Thymus (tissue), 11 donors: ENCODE results near the gene ARMC2. TPM values are rescaled to one million over a fixed set of nuclear protein-coding genes. Genes with fewer than 3 reads are reported as not detected.
A peak's percentile ranks its signal among the peaks of the same experiment; 100 is the strongest.
"Not testable (repeated sequence)": the region's sequence is repeated elsewhere in the genome, so short reads cannot be mapped to it uniquely, and the experiment has no call there.

ENCODE experiments used
- DNase-seq, 9 donors: peaks; one replicate each; pipeline ENCODE4 v3.0.0-alpha.2; 2013; ENCODE audit warnings: low spot score in 9 of 9, low read depth in 6 of 9, missing footprints in 1 of 9
- H3K27ac ChIP-seq, 2 donors: one replicate each; pipeline ENCODE4 v1.5.1; 2013; ENCODE audit warnings: control low read depth in 1 of 2, low read depth in 1 of 2, low read length in 1 of 2, mild to moderate bottlenecking in 1 of 2, moderate library complexity in 1 of 2
- H3K27me3 ChIP-seq, 2 donors: one replicate each; pipeline ENCODE4 v1.5.1; 2013; ENCODE audit warnings: low read length in 1 of 2; ENCODE audit not compliant: control insufficient read depth in 2 of 2, insufficient read depth in 1 of 2
- H3K36me3 ChIP-seq, 2 donors: one replicate each; pipeline ENCODE4 v1.5.1; 2013; ENCODE audit warnings: low read length in 1 of 2, mild to moderate bottlenecking in 1 of 2, moderate library complexity in 1 of 2; ENCODE audit not compliant: control insufficient read depth in 2 of 2, insufficient read depth in 2 of 2
- H3K4me1 ChIP-seq, 2 donors: one replicate each; pipeline ENCODE4 v1.5.1; 2013; ENCODE audit warnings: low read length in 2 of 2; ENCODE audit not compliant: control insufficient read depth in 2 of 2, insufficient read depth in 2 of 2
- H3K4me3 ChIP-seq, 2 donors: one replicate each; pipeline ENCODE4 v1.5.1; 2013; ENCODE audit warnings: low read length in 2 of 2, control low read depth in 1 of 2, mild to moderate bottlenecking in 1 of 2
- H3K9me3 ChIP-seq, 2 donors: one replicate each; pipeline ENCODE4 v1.5.1; 2013; ENCODE audit warnings: low read length in 1 of 2, mild to moderate bottlenecking in 1 of 2; ENCODE audit not compliant: control insufficient read depth in 2 of 2, insufficient read depth in 1 of 2
- WGBS: extraction: QIAGEN DNeasy Blood & Tissue Kit; methylation state at CpG from one replicate; pipeline ENCODE4 v1.1.7; 2013; 5-methylcytosine and 5-hydroxymethylcytosine counted together
- polyA plus RNA-seq: library from polyadenylated mRNA; stranded (reverse); fragments of 200-250 nt; gene quantifications from one replicate; pipeline ENCODE4 v1.2.3, GENCODE V29; 2013
- total RNA-seq: library from RNA; stranded (reverse); fragments of 120-200 nt; gene quantifications from one replicate; pipeline ENCODE4 v1.2.4, GENCODE V29; 2013
- donor health status: healthy.

Gene ARMC2
- total and polyA plus RNA-seq, 2 donors = 1.8 to 1.9 TPM

DNA sequence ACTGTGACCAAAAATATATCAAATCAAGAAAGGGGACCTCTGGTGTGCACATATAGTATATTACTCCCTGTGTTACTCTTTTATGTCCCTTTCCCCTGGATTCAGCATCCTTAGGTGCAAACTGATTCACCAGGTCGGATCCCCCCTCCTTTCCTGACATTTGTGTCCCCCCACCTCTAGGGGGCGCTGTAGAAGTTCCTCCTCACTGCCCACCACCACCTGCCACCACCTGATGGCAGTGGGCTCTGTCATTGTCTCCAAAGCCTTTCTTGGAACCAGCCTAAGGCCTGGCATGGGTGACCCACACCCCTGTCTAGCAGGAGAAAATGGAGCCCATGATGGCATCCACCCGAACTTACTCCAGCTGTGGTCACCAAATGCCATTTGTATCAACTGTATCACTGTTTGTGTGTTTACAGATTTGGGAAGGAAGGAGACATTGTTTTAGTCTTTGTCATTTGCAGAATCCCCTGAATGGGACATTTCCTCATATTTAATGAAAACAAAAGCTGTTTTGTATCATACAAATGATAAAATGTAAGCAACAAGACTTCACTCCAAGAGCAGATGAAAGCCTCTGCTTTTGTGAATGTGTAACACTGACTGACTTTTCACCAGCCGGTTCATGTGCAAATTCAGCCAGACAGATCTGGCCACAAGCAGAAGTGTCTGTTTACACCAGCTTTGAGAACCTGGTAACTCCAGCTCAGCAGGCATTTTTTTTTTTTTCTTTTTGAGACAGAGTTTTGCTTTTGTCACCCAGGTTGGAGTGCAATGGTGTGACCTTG, 66.2 kb downstream of the ARMC2 start:
- 81% methylated on average over 4 of the region's 4 CpGs for WGBS
- DNase-seq = peak in 1 of 9 donors; percentile 36

DNA sequence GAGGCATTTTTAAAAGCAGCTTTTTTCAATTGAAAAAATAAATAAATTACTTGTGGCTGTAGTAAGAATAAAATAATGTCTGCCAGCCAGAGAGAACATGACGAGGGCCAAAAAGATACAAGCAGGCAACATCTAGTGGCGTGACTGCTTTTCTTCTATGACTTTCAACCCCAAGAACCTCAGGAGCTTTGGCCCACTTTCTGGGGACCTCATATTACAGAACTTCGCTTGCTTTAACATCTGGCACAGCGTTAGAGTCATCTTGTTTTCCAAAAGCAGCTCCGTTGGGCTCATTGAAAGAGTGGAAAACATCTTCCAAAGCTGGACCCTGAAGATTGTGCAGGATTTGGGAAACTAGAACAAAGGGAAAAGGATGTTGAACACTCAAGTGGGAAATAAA, 67.0 kb downstream of the ARMC2 start:
- Histone ChIP-seq H3K36me3 (no peaks in the 10 kb centered on the region), H3K27ac (no peak overlapping the region), H3K27me3 (no peaks in the 10 kb centered on the region), H3K4me1 (no peaks in the 10 kb centered on the region), H3K9me3 (peaks cover 0 to 5% of the 10 kb centered on the region in 2 donors), H3K4me3 (no peak overlapping the region)
- no peak for DNase-seq
- WGBS = 97% methylated on average over 5 of the region's 5 CpGs

More for the DNA sequence above, 66.2 kb downstream of the ARMC2 start:
- H3K27ac ChIP-seq = no peak overlapping the region
- H3K4me3 ChIP-seq = no peak overlapping the region
- peaks cover 0 to 5% of the 10 kb centered on the region in 2 donors for H3K9me3 ChIP-seq
- H3K4me1 ChIP-seq = no peaks in the 10 kb centered on the region
- no peaks in the 10 kb centered on the region for H3K36me3 ChIP-seq
- no peaks in the 10 kb centered on the region for H3K27me3 ChIP-seq

DNA sequence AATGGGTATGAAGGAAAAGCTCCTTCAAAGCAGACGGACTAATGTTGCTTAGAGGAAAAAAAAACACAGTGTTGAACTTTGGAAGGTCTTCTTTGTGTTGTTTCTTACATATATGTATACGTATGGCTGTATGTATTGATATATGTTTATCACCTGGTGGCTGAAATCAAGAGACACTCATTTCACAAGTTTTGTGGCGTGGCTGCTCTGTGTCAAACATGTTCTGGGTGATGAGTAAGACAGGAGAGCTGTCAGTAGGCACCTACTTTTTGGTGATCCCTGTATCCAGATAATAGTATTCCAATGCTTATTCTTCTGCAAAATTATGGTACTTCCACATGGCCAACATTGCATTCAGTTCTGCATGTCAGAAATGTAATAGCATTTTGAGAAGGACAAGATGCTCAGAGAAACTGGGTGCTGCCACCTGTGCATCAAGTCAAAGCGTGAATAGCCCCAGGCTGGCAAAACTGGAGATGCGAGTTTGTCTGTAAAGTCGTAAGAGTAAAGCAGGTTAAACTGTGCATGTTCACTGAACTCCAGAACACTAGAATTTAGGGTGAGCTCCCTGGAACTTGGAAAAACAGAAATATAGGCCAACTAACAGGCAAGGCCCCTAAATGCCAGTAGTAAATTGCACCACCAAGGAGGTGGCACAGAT, 67.9 kb downstream of the ARMC2 start:
- no peak for DNase-seq
- H3K27ac ChIP-seq = no peak overlapping the region
- no peaks in the 10 kb centered on the region for H3K27me3 ChIP-seq
- WGBS = 97% methylated on average over 6 of the region's 6 CpGs
- no peak overlapping the region for H3K4me3 ChIP-seq
- no peaks in the 10 kb centered on the region for H3K4me1 ChIP-seq
- H3K36me3 ChIP-seq = no peaks in the 10 kb centered on the region
- H3K9me3 ChIP-seq = peaks cover 0 to 5% of the 10 kb centered on the region in 2 donors

DNA sequence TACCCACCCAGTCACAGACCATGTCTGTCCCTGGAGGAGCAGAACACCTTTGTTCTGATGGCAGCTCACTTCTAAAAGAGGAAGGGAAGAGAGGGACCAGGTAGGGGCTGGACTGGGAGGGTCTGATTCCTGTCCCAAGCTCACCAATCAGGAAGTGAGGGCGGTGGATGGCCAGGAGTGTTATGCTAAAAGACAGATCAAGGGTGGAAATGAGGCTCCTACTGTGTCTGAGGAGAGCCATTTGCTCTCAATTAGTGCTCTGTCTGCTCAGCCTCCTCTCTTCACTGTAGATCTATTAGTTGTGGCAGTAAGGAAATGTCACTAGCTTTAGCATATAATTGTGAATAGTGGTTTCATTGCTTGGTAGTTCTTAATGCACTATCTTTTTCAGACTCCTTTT, 72.5 kb downstream of the ARMC2 start:
- H3K4me1 ChIP-seq = peaks cover 0 to 9% of the 10 kb centered on the region in 2 donors
- no peak overlapping the region for H3K4me3 ChIP-seq
- no peak for DNase-seq
- peaks cover 0 to 3% of the 10 kb centered on the region in 2 donors for H3K9me3 ChIP-seq
- no peak overlapping the region for H3K27ac ChIP-seq
- no peaks in the 10 kb centered on the region for H3K27me3 ChIP-seq
- WGBS = 84% methylated on average over 1 of the region's 1 CpG
- H3K36me3 ChIP-seq = no peaks in the 10 kb centered on the region

DNA sequence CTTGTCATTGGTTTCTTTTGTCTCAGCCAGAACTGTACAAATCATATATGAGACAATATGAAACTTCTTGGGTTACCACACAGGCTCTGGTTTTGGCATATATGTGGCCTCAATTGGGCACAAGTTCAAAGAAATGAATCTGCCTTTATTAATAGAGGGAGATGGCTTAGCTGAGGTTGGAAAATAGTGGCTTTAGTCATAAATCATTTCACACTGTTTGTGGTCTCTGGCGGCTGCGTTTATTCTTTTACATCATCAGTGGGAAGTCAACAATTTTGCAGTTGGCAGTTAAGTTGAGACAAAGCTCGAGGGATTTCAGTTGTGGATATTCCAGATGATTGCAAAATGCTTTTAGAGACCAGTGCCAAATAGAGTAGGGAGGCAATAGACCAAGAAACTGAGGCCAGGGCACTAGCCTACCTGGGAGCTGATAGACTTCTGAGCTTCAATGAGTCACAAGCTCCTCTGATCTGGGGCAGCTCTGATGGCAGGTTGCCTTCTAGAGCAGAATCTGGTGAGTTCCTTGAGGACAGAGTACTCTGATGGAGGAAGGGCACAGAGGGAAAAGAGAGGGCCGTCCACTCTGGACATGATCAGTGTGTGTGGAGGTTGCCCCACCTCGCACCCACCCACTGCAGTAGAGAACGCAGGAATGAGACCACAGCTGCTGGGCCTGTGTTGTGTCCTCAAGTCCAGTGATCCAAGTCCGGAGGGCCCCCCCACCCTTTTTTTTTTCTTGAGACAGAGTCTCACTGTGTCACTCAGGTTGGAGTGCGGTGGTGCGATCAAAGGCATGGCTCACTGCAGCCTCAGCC, 73.5 kb downstream of the ARMC2 start:
- H3K4me3 ChIP-seq = no peak overlapping the region
- peaks cover 0 to 9% of the 10 kb centered on the region in 2 donors for H3K4me1 ChIP-seq
- H3K27ac ChIP-seq = no peak overlapping the region
- peak in 1 of 9 donors; percentile 16 for DNase-seq
- WGBS = 79% methylated on average over 9 of the region's 9 CpGs
- no peaks in the 10 kb centered on the region for H3K27me3 ChIP-seq
- no peaks in the 10 kb centered on the region for H3K36me3 ChIP-seq
- peaks cover 0 to 3% of the 10 kb centered on the region in 2 donors for H3K9me3 ChIP-seq

DNA sequence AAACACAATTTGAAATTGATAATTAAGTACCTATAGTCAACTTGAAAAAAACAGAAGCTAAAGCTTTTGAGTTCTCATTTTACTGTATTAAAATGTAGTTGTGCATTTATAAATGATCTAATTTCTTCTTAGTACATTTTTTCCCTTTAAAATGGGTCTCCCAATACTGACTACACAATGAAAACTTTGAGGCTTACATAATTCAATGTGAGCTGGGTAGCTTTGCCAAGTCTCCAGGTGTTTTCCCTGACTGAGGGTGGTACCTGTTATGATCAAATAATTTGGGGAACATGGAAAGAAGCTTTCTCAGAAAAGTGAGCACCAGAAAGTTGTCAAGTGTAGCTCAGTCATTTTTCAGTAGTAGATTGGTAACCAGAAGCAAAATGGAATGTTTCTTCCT, 74.3 kb downstream of the ARMC2 start:
- peaks cover 0 to 9% of the 10 kb centered on the region in 2 donors for H3K4me1 ChIP-seq
- H3K9me3 ChIP-seq = peaks cover 0 to 3% of the 10 kb centered on the region in 2 donors
- no peak overlapping the region for H3K27ac ChIP-seq
- H3K4me3 ChIP-seq = no peak overlapping the region
- H3K36me3 ChIP-seq = no peaks in the 10 kb centered on the region
- no peak for DNase-seq
- H3K27me3 ChIP-seq = no peaks in the 10 kb centered on the region

DNA sequence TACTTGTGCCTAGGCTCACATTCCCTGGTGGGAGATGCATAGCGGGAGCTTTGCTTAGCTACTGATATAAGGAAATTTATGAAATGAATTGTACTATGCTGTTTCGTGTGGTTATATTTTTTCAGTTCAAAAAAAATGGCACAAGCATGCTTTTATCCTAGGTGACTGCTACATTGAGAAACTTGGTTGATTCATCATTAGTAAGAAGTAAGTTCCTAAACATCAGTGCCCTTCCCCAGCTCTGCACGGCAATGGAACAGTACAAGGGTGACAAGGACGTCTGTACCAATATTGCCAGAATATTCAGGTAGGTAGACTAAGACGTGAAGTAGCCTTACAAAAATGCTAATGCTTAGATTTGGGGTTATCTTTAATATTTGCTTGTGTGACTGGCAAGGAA, 79.7 kb downstream of the ARMC2 start:
- Histone ChIP-seq H3K27ac (no peak overlapping the region), H3K27me3 (no peaks in the 10 kb centered on the region), H3K4me1 (peaks cover 0 to 6% of the 10 kb centered on the region in 2 donors), H3K4me3 (no peak overlapping the region), H3K9me3 (peaks cover 0 to 3% of the 10 kb centered on the region in 2 donors), H3K36me3 (no peaks in the 10 kb centered on the region)
- no peak for DNase-seq
- WGBS = 97% methylated on average over 5 of the region's 5 CpGs

DNA sequence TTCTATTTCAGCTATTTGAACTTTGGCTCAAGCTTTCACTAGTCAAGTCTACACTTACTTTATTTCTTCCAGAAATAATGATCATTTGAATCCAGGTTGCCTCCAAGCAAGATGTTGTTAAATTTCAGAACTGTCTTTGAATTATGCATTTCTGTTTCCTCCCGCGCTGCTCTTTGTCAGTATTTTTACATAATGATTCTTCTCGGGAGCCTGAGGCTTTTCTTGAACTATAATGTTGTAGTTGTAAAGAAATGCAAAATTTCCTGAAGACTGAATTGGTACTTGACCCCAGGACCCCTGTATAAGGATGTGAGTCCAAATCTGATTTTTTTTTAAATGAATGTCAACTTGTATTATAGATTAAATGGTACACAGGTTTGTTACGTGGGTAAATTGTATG, 80.4 kb downstream of the ARMC2 start:
- DNase-seq = no peak
- no peaks in the 10 kb centered on the region for H3K27me3 ChIP-seq
- WGBS = 98% methylated on average over 4 of the region's 4 CpGs
- no peak overlapping the region for H3K27ac ChIP-seq
- no peak overlapping the region for H3K4me3 ChIP-seq
- H3K36me3 ChIP-seq = no peaks in the 10 kb centered on the region
- H3K9me3 ChIP-seq = peaks cover 0 to 3% of the 10 kb centered on the region in 2 donors
- H3K4me1 ChIP-seq = peaks cover 0 to 4% of the 10 kb centered on the region in 2 donors

DNA sequence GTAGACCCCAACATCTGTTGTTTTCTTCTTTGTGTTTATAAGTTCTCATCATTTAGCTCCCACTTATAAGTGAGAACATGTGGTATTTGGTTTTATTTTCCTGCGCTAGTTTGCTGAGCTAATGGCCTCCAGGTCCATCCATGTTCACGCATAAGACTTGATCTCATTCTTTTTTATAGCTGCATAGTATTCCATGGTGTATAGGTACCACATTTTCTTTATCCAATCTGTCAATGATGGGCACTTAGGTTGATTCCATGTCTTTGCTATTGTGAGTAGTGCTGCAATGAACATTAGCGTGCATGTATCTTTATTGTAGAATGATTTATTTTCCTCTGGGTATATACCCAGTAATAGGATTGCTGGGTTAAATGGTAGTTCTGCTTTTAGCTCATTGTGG, 82.9 kb downstream of the ARMC2 start:
- H3K4me1 ChIP-seq, DNase-seq, H3K27me3 ChIP-seq, H3K9me3 ChIP-seq, H3K4me3 ChIP-seq, H3K36me3 ChIP-seq, H3K27ac ChIP-seq: not testable (repeated sequence)
- over 99% methylated on average over 3 of the region's 3 CpGs for WGBS
